ENCODE measurements around the gene TAF4.

DNA sequence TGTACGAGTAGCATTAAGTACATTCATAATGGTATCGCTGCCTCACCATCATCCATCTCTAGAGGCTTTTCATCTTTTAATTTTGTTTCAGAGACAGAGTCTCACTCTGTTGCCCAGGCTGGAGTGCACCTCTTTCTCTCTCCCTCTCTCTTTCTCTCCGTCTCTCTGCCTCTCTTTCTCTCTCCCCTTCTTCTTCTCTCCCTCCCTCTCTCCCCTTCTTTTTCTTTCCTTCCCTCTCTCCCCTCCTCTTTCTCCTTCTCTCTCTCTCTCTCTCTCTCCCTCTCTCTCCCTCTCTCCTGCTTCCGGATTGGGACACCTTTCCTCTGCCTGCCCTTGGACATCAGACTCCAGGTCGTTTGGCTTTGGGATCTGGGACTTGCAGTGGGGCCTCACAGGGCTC is 17.6 kb upstream of the TAF4 start:
- no peak for TF ChIP-seq ELF4 (IDR thresholded peaks at IDR 0.05)
- TF ChIP-seq FOXM1 (IDR thresholded peaks at IDR 0.05; ENCODE audit: borderline replicate concordance): no peak
- TF ChIP-seq TARDBP (IDR thresholded peaks at IDR 0.05): no peak
- TF ChIP-seq LEF1 (IDR thresholded peaks at IDR 0.05; ENCODE audit: borderline replicate concordance): no peak
- no peak for TF ChIP-seq HDGF (IDR thresholded peaks at IDR 0.05; ENCODE audit: borderline replicate concordance)
- TF ChIP-seq ARNT (IDR thresholded peaks at IDR 0.05): no peak
- no peak for TF ChIP-seq SUZ12 (IDR thresholded peaks at IDR 0.05)
- TF ChIP-seq PKNOX1 (IDR thresholded peaks at IDR 0.05): no peak
- TF ChIP-seq BHLHE40 (IDR thresholded peaks at IDR 0.05; ENCODE audit: borderline replicate concordance): no peak
- no peak for TF ChIP-seq SP1 (IDR thresholded peaks at IDR 0.05)

All from HEK293T (cell line).